HK-2 (cell line): ENCODE measurements around the gene CHRDL1.
A peak's percentile ranks its signal among the peaks of the same experiment; 100 is the strongest.
"Not testable (repeated sequence)": the region's sequence is repeated elsewhere in the genome, so short reads cannot be mapped to it uniquely, and the experiment has no call there.

ENCODE experiments used
- DNase-seq: peaks from one replicate; pipeline ENCODE4 v3.0.0-alpha.2; 2018; ENCODE audit not compliant: unreplicated experiment

Gene CHRDL1

DNA sequence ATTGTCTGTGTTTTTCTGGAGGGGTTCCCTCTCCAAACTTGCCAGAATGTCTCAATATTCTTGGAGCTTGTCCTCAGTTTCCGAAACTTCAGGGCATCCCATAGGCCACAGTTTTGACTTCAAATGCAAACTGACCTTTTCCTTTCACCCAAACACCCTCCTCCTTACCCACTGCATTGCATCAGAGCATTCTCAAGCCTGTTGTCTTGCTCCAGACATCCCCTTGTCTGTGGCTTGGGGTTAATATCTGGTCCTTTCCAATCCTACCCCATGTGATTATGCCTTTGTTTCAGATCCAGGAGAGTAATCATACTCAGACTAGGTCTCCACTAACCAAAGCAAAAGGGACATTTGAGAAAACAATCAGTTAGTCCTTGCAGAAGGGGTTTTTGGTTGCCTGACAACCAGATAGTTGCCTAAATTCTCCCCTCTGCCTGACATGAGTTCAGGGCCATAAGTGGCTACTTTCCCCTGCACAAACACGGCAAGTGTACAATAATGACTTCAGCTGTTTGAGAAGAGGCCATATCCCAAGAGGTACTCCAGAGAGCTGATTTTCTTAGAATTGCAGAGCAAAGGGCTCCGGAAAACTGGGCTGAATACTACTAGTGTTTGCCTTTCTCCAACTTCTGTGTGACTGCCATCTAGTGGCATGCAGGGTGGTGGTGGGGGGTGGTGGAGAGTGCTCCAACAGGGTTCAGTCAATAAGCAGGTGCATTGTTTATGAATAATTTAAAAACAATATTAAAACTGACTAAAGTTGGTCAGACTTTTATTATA, 130.2 kb downstream of the CHRDL1 start:
- DNase-seq: peak; percentile 14

DNA sequence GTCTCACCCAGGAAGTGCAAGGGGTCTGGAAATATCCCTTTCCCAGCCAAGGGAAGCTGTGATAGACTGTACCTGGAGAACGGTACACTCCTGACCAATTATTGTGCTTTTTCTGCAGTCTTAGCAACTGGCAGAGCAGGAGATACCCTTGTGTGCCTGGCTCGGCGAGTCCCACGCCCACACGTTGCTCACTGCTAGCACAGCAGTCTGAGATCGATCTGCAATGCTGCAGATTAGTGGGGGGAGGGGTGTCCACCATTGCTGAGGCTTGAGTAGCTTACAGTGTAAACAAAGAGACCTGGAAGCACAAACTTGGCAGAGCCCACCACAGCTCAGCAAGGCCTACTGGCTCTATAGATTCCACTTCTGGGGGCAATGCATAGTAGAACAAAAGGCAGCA, 138.5 kb downstream of the CHRDL1 start:
- no peak for DNase-seq

DNA sequence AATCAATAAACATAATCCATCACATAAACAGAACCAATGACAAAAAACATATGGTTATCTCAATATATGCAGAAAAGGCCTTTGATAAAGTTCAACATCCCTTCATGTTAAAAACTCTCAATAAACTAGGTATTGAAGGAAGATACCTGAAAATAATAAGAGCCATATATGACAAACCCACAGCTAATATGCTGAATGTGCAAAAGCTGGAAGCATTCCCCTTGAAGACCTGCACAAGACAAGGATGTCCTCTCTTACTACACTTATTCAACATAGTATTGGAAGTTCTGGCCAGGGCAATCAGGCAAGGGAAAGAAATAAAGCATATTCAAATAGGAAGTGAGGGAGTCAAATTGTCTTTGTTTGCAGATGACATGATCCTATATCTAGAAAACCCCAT, 141.3 kb downstream of the CHRDL1 start:
- not testable (repeated sequence) for DNase-seq

DNA sequence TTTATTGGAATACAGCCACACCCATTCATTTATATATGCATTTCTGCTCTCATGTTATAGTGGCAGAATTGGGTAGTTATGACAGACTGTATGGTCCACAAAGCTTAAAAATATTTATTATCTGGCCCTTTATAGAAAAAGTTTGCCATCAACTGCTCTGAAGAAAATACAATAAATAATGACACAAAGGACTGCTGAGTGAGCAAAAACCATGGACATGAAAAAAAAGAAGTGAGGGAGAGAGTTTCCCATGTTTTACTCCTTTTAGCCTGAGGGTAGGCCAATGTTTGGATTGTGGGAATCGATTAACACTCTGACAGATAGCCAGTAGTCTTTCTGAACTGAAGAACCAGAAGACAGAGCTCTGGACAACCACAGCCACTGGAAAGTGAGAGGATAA, 149.2 kb downstream of the CHRDL1 start:
- DNase-seq: no peak
